A549 (cell line): ENCODE results near the gene RCOR2. TPM values are rescaled to one million over a fixed set of nuclear protein-coding genes. Genes with fewer than 3 reads are reported as not detected.

Experiments used
- ATAC-seq, 2 experiments: fragments of 200-7000 bp in 1 of 2; fragments of >200 bp in 1 of 2; cut with Nextera tagmentation in 1 of 2; cut with Tn5 transposase in 1 of 2; 3 replicates each; pipeline versions ENCODE4 v1.8.0 to v1.9.1; 2018 to 2020; ENCODE audit warnings: mild to moderate bottlenecking in 1 of 2, moderate library complexity in 1 of 2
- CTCF ChIA-PET: fragments of 300-600 bp; sonication (Branson Sonifier 250); formaldehyde crosslinking; extraction: SDS; loops from one replicate; lab custom pipeline; 2021; ENCODE audit warnings: antibody characterized with exemption, inconsistent platforms; lab: Yijun Ruan, JAX
- POLR2A ChIA-PET: fragments of 350-600 bp; formaldehyde crosslinking; extraction: SDS; loops from one replicate; lab custom pipeline; 2021; ENCODE audit warnings: antibody characterized with exemption, inconsistent platforms; lab: Yijun Ruan, JAX
- DNase-seq, 2 experiments: peaks; one replicate each; pipeline versions ENCODE4 v3.0.0 to v3.0.0-alpha.2; 2011 to 2016; ENCODE audit warnings: low read depth in 1 of 2, low spot score in 1 of 2
- FAIRE-seq: peaks from 2 replicates; lab custom pipeline; 2011; peaks lifted over from hg19 to GRCh38; lab: Jason Lieb, UNC
- H3K27ac ChIP-seq, 2 experiments: fragments of >200 bp; sonication (Bioruptor Twin); formaldehyde crosslinking; 3 replicates each; pipeline ENCODE4 v1.5.1; 2016 to 2017
- H3K4me1 ChIP-seq: fragments of >200 bp; sonication (Bioruptor Twin); formaldehyde crosslinking; 3 replicates; pipeline ENCODE4 v1.6.1; 2016
- H3K4me2 ChIP-seq: fragments of >200 bp; sonication (Bioruptor Twin); formaldehyde crosslinking; 3 replicates; pipeline ENCODE4 v1.6.1; 2016
- H3K4me3 ChIP-seq: fragments of >200 bp; sonication (Bioruptor Twin); formaldehyde crosslinking; 3 replicates; pipeline ENCODE4 v1.5.1; 2016
- H3K9me3 ChIP-seq: fragments of >200 bp; sonication (Bioruptor Twin); formaldehyde crosslinking; 3 replicates; pipeline ENCODE4 v1.6.1; 2016
- BHLHE40 ChIP-seq: IDR thresholded peaks from 2 replicates; pipeline ENCODE4 v1.6.1; 2012; ENCODE audit warnings: low read depth, low read length, inconsistent platforms
- CEBPB ChIP-seq, 2 experiments: fragments of >200 bp in 1 of 2; sonication (Bioruptor Twin) in 1 of 2; formaldehyde crosslinking in 1 of 2; IDR thresholded peaks; 2 replicates each; pipeline ENCODE4 v1.6.1; 2012 to 2016
- CHD2 ChIP-seq: fragments of 150-350 bp; IDR thresholded peaks from 2 replicates; pipeline ENCODE4 v1.6.1; 2014; ENCODE audit warnings: low read length; ENCODE audit not compliant: partially characterized antibody
- CHD4 ChIP-seq: fragments of 200-600 bp; sonication (generic); IDR thresholded peaks from 2 replicates; pipeline ENCODE4 v1.6.1; 2016; ENCODE audit warnings: antibody characterized with exemption, mild to moderate bottlenecking, borderline replicate concordance
- EHF ChIP-seq: fragments of 250-450 bp; sonication (Bioruptor Pico); IDR thresholded peaks from 2 replicates; pipeline ENCODE4 v1.5.0; 2020; ENCODE audit warnings: mild to moderate bottlenecking
- ESRRA ChIP-seq: fragments of 150-350 bp; IDR thresholded peaks from 2 replicates; pipeline ENCODE4 v1.6.1; 2014; ENCODE audit warnings: mild to moderate bottlenecking, low read length, borderline replicate concordance
- FOSL2 ChIP-seq, 2 experiments: fragments of 450-650 bp in 1 of 2; fragments of >200 bp in 1 of 2; sonication (Bioruptor Twin) in 1 of 2; formaldehyde crosslinking; IDR thresholded peaks; 2 replicates each; pipeline versions ENCODE4 v1.5.0 to v1.6.1; 2016 to 2020; ENCODE audit warnings: mild to moderate bottlenecking in 1 of 2, moderate library complexity in 1 of 2
- HES2 ChIP-seq: fragments of >200 bp; sonication (Bioruptor Twin); formaldehyde crosslinking; IDR thresholded peaks from 2 replicates; pipeline ENCODE4 v1.6.1; 2016
- HEYL ChIP-seq: fragments of 250-450 bp; sonication (Bioruptor Pico); IDR thresholded peaks from 2 replicates; pipeline ENCODE4 v1.8.0; 2021; ENCODE audit warnings: mild to moderate bottlenecking, moderate library complexity
- HOXB5 ChIP-seq: fragments of 250-450 bp; sonication (Bioruptor Pico); IDR thresholded peaks from 2 replicates; pipeline ENCODE4 v1.5.0; 2020; ENCODE audit warnings: mild to moderate bottlenecking, moderate library complexity
- JUNB ChIP-seq: fragments of >200 bp; sonication (Bioruptor Twin); formaldehyde crosslinking; IDR thresholded peaks from 2 replicates; pipeline ENCODE4 v1.6.1; 2016
- MAFK ChIP-seq: fragments of 450-650 bp; IDR thresholded peaks from 2 replicates; pipeline ENCODE4 v1.6.1; 2014; ENCODE audit not compliant: partially characterized antibody
- NFE2L2 ChIP-seq: fragments of 150-350 bp; conservative IDR thresholded peaks from 2 replicates; pipeline ENCODE4 v1.6.1; 2014; ENCODE audit warnings: low read length
- NPAS2 ChIP-seq: fragments of 250-450 bp; sonication (Bioruptor Pico); IDR thresholded peaks from 2 replicates; pipeline ENCODE4 v1.8.0; 2022; ENCODE audit warnings: mild to moderate bottlenecking, moderate library complexity, borderline replicate concordance
- NR3C1 ChIP-seq: fragments of >200 bp; sonication (Bioruptor Twin); formaldehyde crosslinking; IDR thresholded peaks from 3 replicates; pipeline ENCODE4 v1.6.1; 2017
- POLR2AphosphoS2 ChIP-seq: conservative IDR thresholded peaks from 2 replicates; pipeline ENCODE4 v1.6.1; 2012; ENCODE audit warnings: low read length, improper control_type of control experiment, inconsistent platforms
- RARB ChIP-seq: fragments of 250-450 bp; sonication (Bioruptor Pico); IDR thresholded peaks from 2 replicates; pipeline ENCODE4 v1.8.0; 2021; ENCODE audit warnings: mild to moderate bottlenecking, moderate library complexity
- REST ChIP-seq: fragments of 200-600 bp; sonication (generic); IDR thresholded peaks from 2 replicates; pipeline ENCODE4 v1.6.1; 2016; ENCODE audit warnings: antibody characterized with exemption, mild to moderate bottlenecking, moderate library complexity
- RFX5 ChIP-seq: fragments of 450-650 bp; IDR thresholded peaks from 2 replicates; pipeline ENCODE4 v1.7.1; 2014; ENCODE audit warnings: antibody characterized with exemption, mild to moderate bottlenecking, moderate library complexity
- SMC3 ChIP-seq: fragments of >200 bp; sonication (Bioruptor Twin); formaldehyde crosslinking; IDR thresholded peaks from 3 replicates; pipeline ENCODE4 v1.6.1; 2018; ENCODE audit warnings: inconsistent platforms
- TP53 ChIP-seq: fragments of 250-450 bp; sonication (Bioruptor Pico); IDR thresholded peaks from 2 replicates; pipeline ENCODE4 v1.5.0; 2021; ENCODE audit warnings: mild to moderate bottlenecking, moderate library complexity
- USF2 ChIP-seq: fragments of 450-650 bp; IDR thresholded peaks from 2 replicates; pipeline ENCODE4 v1.6.1; 2014; ENCODE audit warnings: antibody characterized with exemption
- ZC3H11A ChIP-seq: fragments of 450-650 bp; IDR thresholded peaks from 2 replicates; pipeline ENCODE4 v1.6.1; 2014; ENCODE audit warnings: antibody characterized with exemption, mild to moderate bottlenecking
- WGBS: methylation state at CpG from one replicate; pipeline ENCODE4 v1.1.6; 2017; ENCODE audit errors: missing lambda C conversion rate; 5-methylcytosine and 5-hydroxymethylcytosine counted together
- polyA plus RNA-seq, 4 experiments: library from polyadenylated mRNA; depleted of rRNA in 3 of 4; stranded (reverse); fragments of >200 nt; fragmentation: RNase III in 1 of 4; extraction: RNeasy Plus Mini Kit Qiagen cat#74134 plus additional on column Dnase treatment in 1 of 4; gene quantifications; 2 replicates in 3 of 4; 3 replicates in 1 of 4; pipeline ENCODE4 v1.2.3, GENCODE V29; 2011 to 2017
- TF ChIP-seq, protein P1 (sequence below): fragments of 250-450 bp; sonication (Bioruptor Pico); IDR thresholded peaks from 2 replicates; pipeline ENCODE4 v1.5.0; 2020; ENCODE audit warnings: low read depth, mild to moderate bottlenecking, moderate library complexity

The RCOR2 gene
- polyA plus RNA-seq, 2 of the 4 experiments (the other 2 are of a cell fraction) = 0.46 to 2.5 TPM

- peaks cover 6% of the 10 kb centered on the region; the same call in 1 of the 3 replicates for H3K4me1 ChIP-seq
- H3K27ac ChIP-seq = no peak overlapping the region
- CTCF ChIA-PET = interaction anchor here (0.6 to 7.5 kb wide), 4 partner anchors 10 to 967 kb away, joined by 3 to 52 read pairs (median 6); partner anchors contain the start of gene COX8A
These were observed 41.0 kb upstream of the RCOR2 start for GRCh38 chr11:63958008-63958407.

DNA sequence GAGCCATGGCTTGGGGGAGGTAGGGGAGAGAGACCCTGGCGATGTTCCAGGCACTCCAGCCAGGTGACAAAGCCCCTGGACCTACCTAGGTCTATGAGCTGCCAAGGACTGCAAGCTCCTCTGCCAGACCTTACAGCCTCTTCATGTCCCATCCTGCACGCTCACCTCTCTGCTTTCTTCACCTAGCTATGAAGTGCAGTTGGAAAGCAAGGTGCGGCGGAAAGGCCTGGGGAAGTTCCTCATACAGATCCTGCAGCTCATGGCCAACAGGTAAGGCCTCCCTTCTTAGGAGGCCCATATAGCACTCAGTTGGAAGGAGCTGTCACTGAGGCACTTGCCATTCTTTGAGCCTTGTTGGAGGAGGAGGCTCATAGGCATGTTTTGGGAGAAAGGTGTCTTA, 35.6 kb upstream of the RCOR2 start:
- ATAC-seq = no peak
- Histone ChIP-seq H3K4me1 (no peaks in the 10 kb centered on the region), H3K4me2 (no peak overlapping the region), H3K4me3 (no peak overlapping the region), H3K9me3 (no peaks in the 10 kb centered on the region), H3K27ac (no peak overlapping the region)
- TF ChIP-seq JUNB (no peak), NR3C1 (no peak), ZC3H11A (no peak), SMC3 (no peak), BHLHE40 (no peak), MAFK (no peak), NPAS2 (CRISPR knock-in tag) (no peak), POLR2AphosphoS2 (no peak), CHD4 (no peak), HOXB5 (CRISPR knock-in tag) (no peak)
- no peak for FAIRE-seq
- ChIA-PET CTCF (interaction anchor here (0.9 to 10.2 kb wide), 5 partner anchors 10 to 184 kb away, joined by 3 to 236 read pairs (median 4); partner anchors contain the start of genes MARK2 and ZFTA), POLR2A (no interaction called here)
- no peak for DNase-seq
- WGBS = 92% methylated on average over 4 of the region's 4 CpGs

More at GRCh38 chr11:63958008-63958407, 41.0 kb upstream of the RCOR2 start:
- DNase-seq (no peak), ATAC-seq (no peak), FAIRE-seq (no peak)
- WGBS = 100% methylated on average over 4 of the region's 5 CpGs
- no peak for TF ChIP-seq REST
- no peak for TF ChIP-seq TP53 (CRISPR knock-in tag)
- TF ChIP-seq ESRRA = no peak
- no peak for TF ChIP-seq CHD2
- TF ChIP-seq FOSL2 (IDR thresholded peaks at IDR 0.05) = no peak
- no peak for TF ChIP-seq FOSL2 (CRISPR knock-in tag; IDR thresholded peaks at IDR 0.05)
- no peak for TF ChIP-seq CEBPB (IDR thresholded peaks at IDR 0.05)
- TF ChIP-seq EHF (CRISPR knock-in tag) = no peak
- no peak for TF ChIP-seq HES2
- no peak for TF ChIP-seq JUNB
- TF ChIP-seq MAFK = no peak
- TF ChIP-seq NR3C1 = no peak
- no peak for TF ChIP-seq RFX5
- TF ChIP-seq USF2 = no peak
- TF ChIP-seq HEYL (CRISPR knock-in tag) = no peak
- TF ChIP-seq RARB (CRISPR knock-in tag) = no peak
- no peak for TF ChIP-seq NFE2L2
- TF ChIP-seq, protein P1, sequence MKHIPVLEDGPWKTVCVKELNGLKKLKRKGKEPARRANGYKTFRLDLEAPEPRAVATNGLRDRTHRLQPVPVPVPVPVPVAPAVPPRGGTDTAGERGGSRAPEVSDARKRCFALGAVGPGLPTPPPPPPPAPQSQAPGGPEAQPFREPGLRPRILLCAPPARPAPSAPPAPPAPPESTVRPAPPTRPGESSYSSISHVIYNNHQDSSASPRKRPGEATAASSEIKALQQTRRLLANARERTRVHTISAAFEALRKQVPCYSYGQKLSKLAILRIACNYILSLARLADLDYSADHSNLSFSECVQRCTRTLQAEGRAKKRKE (CRISPR knock-in tag) = no peak
- no peaks in the 10 kb centered on the region for H3K9me3 ChIP-seq
- POLR2A ChIA-PET = no interaction called here
- no peak overlapping the region for H3K4me2 ChIP-seq
- no peak overlapping the region for H3K4me3 ChIP-seq
